GM12874 (cell line): Measurements from ENCODE around the gene TCF3.

Source experiments
- CTCF ChIP-seq: IDR thresholded peaks from 2 replicates; pipeline ENCODE4 v1.5.1; 2011; ENCODE audit warnings: low read depth, mild to moderate bottlenecking, control low read depth, low read length, moderate library complexity; ENCODE audit not compliant: insufficient read depth

Gene TCF3

DNA sequence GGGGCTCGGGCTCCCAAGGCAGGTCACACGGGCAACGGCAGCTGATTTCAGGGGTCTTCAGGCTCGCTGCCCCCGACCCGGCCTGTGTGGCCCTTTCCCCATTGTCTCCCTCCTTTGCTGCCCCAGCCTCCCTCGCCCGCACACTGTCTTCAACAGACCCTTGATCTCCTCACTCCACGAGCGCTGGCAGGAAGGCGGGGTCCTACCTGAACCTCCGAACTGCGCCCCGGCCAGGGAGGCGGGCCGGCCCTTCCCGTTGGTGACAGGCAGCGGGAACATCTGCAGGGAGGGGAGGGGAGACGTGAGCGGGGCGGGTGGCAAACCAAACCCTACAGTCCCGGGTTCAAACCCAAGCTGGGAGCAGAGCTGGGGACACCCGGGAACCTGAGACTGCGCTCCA lies 6.3 kb downstream of the TCF3 start:
- no peak for TF ChIP-seq CTCF

DNA sequence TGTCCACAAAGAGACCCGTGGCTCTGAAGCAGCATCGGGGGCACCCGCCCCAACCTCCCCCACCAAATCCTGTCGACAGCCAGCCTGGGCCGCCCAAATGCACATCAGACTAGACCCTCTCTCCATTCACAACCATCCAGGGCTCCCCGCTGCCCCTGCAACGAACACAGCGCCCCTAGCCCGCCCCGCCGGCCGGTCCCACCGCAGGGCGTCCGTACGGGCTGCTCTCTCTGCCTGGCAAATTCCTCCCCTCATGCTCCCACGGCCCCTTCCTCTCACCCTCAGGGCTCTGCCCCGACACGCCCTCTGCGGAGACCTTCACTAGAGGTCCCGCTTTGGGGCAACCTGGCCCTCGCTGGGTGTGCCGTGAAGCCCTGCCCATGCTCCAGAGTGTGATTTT lies 7.1 kb downstream of the TCF3 start:
- no peak for TF ChIP-seq CTCF

DNA sequence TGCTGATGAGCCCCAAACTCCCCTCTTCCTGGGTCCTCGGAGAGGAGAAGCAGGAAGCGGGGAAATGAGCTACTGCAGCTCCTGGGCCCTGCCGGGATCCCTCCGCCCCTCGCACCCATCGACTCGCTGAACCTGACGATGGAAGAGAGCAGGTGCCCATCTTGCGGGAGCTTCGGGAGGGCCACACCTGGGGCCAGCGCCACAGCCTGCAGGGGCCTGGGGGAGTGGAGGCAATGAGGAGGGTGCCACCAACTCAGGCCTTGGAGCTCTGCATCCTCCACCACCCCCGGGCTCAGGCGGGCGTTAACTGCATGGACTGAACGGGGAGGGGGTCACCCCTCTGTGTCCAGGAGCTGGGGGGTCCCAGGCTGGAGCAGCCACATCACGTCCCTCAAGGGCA lies 8.3 kb downstream of the TCF3 start:
- TF ChIP-seq CTCF, result no peak

- TF ChIP-seq CTCF, result no peak
These were observed 15.8 kb downstream of the TCF3 start for GRCh38 chr19:1636325-1637236.

DNA sequence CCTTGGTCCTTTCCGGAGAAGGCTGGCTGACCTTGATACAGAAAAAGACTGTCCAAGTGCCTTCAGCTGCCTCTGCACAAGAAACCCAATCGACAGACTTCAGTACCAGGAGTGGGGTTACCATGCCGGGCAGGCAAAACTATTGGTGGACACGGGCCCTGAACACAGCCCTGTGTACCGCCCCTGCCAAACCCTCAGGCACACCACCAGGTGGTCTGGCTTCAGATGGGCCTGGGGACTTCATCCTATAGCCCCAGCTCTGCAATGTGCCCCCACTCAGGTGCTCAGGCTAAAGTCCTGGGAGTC lies 17.5 kb downstream of the TCF3 start:
- no peak for TF ChIP-seq CTCF

GRCh38 chr19:1634242-1634937 lies 18.0 kb downstream of the TCF3 start:
- TF ChIP-seq CTCF, result no peak

DNA sequence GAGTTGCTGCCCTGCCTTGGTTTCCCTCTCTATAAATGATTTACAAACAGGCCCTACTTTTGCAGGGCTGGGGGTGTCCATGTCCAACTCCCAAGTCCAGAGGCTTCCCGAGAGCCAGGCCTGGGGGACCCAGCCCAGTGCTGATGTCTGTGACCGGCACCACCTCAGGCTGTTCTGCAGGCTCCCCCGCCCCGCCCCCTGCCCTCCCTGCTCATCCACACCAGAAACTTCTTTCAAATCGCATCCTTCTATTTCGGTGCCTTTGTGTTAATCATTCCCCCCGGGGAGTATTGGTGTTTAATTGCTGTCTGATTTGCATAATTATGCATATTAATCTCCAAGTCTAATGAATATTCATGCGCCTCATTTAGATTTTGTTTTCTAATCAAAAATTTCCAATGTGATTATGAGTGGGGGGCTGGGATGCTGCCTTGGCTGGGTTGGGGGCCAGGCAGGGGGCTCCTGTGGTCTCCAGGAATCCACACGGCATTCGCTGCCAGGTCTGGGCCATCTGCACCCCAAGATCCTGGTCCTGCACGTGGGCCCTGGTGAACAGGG lies 19.1 kb downstream of the TCF3 start:
- TF ChIP-seq CTCF, result no peak
